Prostate gland (tissue), 2 donors: Measurements from ENCODE around the gene B3GALT6.

Source experiments
- CTCF ChIP-seq, 4 experiments: fragments of 200-600 bp in 2 of 4; fragments of 450-650 bp in 2 of 4; sonication (generic) in 2 of 4; IDR thresholded peaks; 1 replicate in 3 of 4; 2 replicates in 1 of 4; pipeline ENCODE4 v1.5.1; 2016 to 2019; ENCODE audit warnings: antibody characterized with exemption in 4 of 4, mild to moderate bottlenecking in 2 of 4, moderate library complexity in 2 of 4
- POLR2A ChIP-seq: fragments of 450-650 bp; IDR thresholded peaks from one replicate; pipeline ENCODE4 v1.6.1; 2016; ENCODE audit warnings: antibody characterized with exemption, mild to moderate bottlenecking
- POLR2AphosphoS5 ChIP-seq: sonication (generic); formaldehyde crosslinking; IDR thresholded peaks from one replicate; pipeline ENCODE4 v1.6.1; 2017; ENCODE audit warnings: antibody characterized with exemption

- TF ChIP-seq CTCF (IDR thresholded peaks at IDR 0.05) (no peak), POLR2A (no peak), POLR2AphosphoS5 (no peak)
Observed at GRCh38 chr1:1259540-1259939, 27.5 kb downstream of the B3GALT6 start.
